Suppressor macrophage (primary cell): ENCODE results near the gene OPCML.

ENCODE experiments used
- DNase-seq, 4 experiments: peaks; one replicate each; pipeline ENCODE4 v3.0.0-alpha.2; 2020 to 2022

The OPCML gene

GRCh38 chr11:133227632-133228111 is 304.6 kb downstream of the OPCML start:
- no peak for DNase-seq

GRCh38 chr11:133224271-133224670 is 308.0 kb downstream of the OPCML start:
- DNase-seq = no peak

- no peak for DNase-seq
Observed at GRCh38 chr11:133222425-133223330, 309.6 kb downstream of the OPCML start.

- DNase-seq = no peak
Observed at GRCh38 chr11:133219543-133219942, 312.8 kb downstream of the OPCML start.

GRCh38 chr11:133216813-133217212 is 315.5 kb downstream of the OPCML start:
- DNase-seq = no peak

GRCh38 chr11:133215596-133216230 is 316.6 kb downstream of the OPCML start:
- no peak for DNase-seq

- no peak for DNase-seq
Observed at GRCh38 chr11:133214646-133215045, 317.7 kb downstream of the OPCML start.

- DNase-seq = no peak
Observed at GRCh38 chr11:133212201-133212600, 320.1 kb downstream of the OPCML start.

GRCh38 chr11:133207995-133208394 is 324.3 kb downstream of the OPCML start:
- DNase-seq = no peak

- DNase-seq = no peak
Observed at GRCh38 chr11:133206313-133207005, 325.8 kb downstream of the OPCML start.

GRCh38 chr11:133204158-133204557 is 328.1 kb downstream of the OPCML start:
- peak; percentile 19 to 64 (median 39) for DNase-seq

GRCh38 chr11:133202816-133203215 is 329.5 kb downstream of the OPCML start:
- DNase-seq = peak in 2 of 4 experiments; percentile 23 to 25

- no peak for DNase-seq
Observed at GRCh38 chr11:133198438-133198837, 333.9 kb downstream of the OPCML start.

- DNase-seq = no peak
Observed at GRCh38 chr11:133197425-133197824, 334.9 kb downstream of the OPCML start.

- DNase-seq = no peak
Observed at GRCh38 chr11:133191931-133192330, 340.4 kb downstream of the OPCML start.

- no peak for DNase-seq
Observed at GRCh38 chr11:133181667-133182066, 350.6 kb downstream of the OPCML start.

- DNase-seq = no peak
Observed at GRCh38 chr11:133181066-133181465, 351.2 kb downstream of the OPCML start.

- peak in 3 of 4 experiments; percentile 9 to 24 (median 11) for DNase-seq
Observed at GRCh38 chr11:133180201-133180600, 352.1 kb downstream of the OPCML start.

GRCh38 chr11:133176748-133177147 is 355.6 kb downstream of the OPCML start:
- no peak for DNase-seq

GRCh38 chr11:133175103-133175502 is 357.2 kb downstream of the OPCML start:
- DNase-seq = no peak

- DNase-seq = no peak
Observed at GRCh38 chr11:133173810-133174412, 358.4 kb downstream of the OPCML start.

- DNase-seq = no peak
Observed at GRCh38 chr11:133172349-133172748, 360.0 kb downstream of the OPCML start.

GRCh38 chr11:133171374-133171773 is 360.9 kb downstream of the OPCML start:
- no peak for DNase-seq
